OCI-LY7 (cell line): Measurements from ENCODE around the gene MDFIC. TPM values are rescaled to one million over a fixed set of nuclear protein-coding genes. Genes with fewer than 3 reads are reported as not detected.

Experiments used
- BruUV-seq: library from RNA; stranded (reverse); fragments of 400-500 nt; replicated peaks from 2 replicates; lab custom pipeline; 2021; lab: Mats Ljungman, UMichigan
- CTCF ChIA-PET: fragments of 300-600 bp; sonication (Branson Sonifier 250); formaldehyde crosslinking; loops from one replicate; lab custom pipeline; 2022; ENCODE audit warnings: antibody characterized with exemption; ENCODE audit not compliant: unreplicated experiment; lab: Charles Lee
- POLR2A ChIA-PET: fragments of 300-600 bp; sonication (Branson Sonifier 250); formaldehyde crosslinking; loops from one replicate; lab custom pipeline; 2022; ENCODE audit warnings: antibody characterized with exemption; lab: Charles Lee
- DNase-seq: peaks from one replicate; pipeline ENCODE4 v3.0.0-alpha.2; 2015; ENCODE audit warnings: low spot score
- H2AFZ ChIP-seq: fragments of 200-600 bp; sonication (generic), shearing (Covaris generic); 2 replicates; pipeline ENCODE4 v1.6.1; 2014; ENCODE audit warnings: mild to moderate bottlenecking, antibody characterized with exemption, low read length, moderate library complexity
- H3K27ac ChIP-seq: fragments of 200-600 bp; sonication (generic); 2 replicates; pipeline ENCODE4 v1.5.1; 2014; ENCODE audit warnings: mixed run types, low read depth, mild to moderate bottlenecking, moderate library complexity, low read length, inconsistent platforms; ENCODE audit not compliant: poor library complexity, severe bottlenecking
- H3K36me3 ChIP-seq: fragments of 200-600 bp; sonication (generic); 2 replicates; pipeline ENCODE4 v1.6.1; 2014; ENCODE audit warnings: mild to moderate bottlenecking, antibody characterized with exemption, low read length, moderate library complexity, mixed read lengths; ENCODE audit not compliant: insufficient read depth
- H3K4me1 ChIP-seq: fragments of 200-600 bp; sonication (generic); 2 replicates; pipeline ENCODE4 v1.5.1; 2014; ENCODE audit warnings: mild to moderate bottlenecking, low read length; ENCODE audit not compliant: insufficient read depth, poor library complexity, severe bottlenecking
- H3K4me2 ChIP-seq: fragments of 200-600 bp; sonication (generic); 2 replicates; pipeline ENCODE4 v1.6.1; 2014; ENCODE audit warnings: mild to moderate bottlenecking, low read length
- H3K4me3 ChIP-seq: fragments of 200-600 bp; sonication (generic); 2 replicates; pipeline ENCODE4 v1.5.1; 2014; ENCODE audit warnings: mild to moderate bottlenecking, low read depth, low read length; ENCODE audit not compliant: poor library complexity, severe bottlenecking
- H3K79me2 ChIP-seq: fragments of 200-600 bp; sonication (generic); 2 replicates; pipeline ENCODE4 v1.6.1; 2016; ENCODE audit warnings: low read depth, mild to moderate bottlenecking, low read length, moderate library complexity, mixed read lengths; ENCODE audit not compliant: insufficient read depth
- H3K9me2 ChIP-seq: fragments of 200-600 bp; sonication (generic); 2 replicates; pipeline ENCODE4 v1.6.1; 2016; ENCODE audit warnings: mild to moderate bottlenecking, low read length, mixed read lengths; ENCODE audit not compliant: insufficient read depth
- H3K9me3 ChIP-seq: fragments of 200-600 bp; sonication (generic); 2 replicates; pipeline ENCODE4 v1.6.1; 2014; ENCODE audit warnings: mild to moderate bottlenecking, mixed run types, low read length, mixed read lengths
- H4K20me1 ChIP-seq: fragments of 200-600 bp; sonication (generic); 2 replicates; pipeline ENCODE4 v1.6.1; 2014; ENCODE audit warnings: mild to moderate bottlenecking, antibody characterized with exemption, low read length, moderate library complexity, mixed read lengths; ENCODE audit not compliant: insufficient read depth
- EZH2phosphoT487 ChIP-seq: fragments of 200-600 bp; sonication (generic); IDR thresholded peaks from 2 replicates; pipeline ENCODE4 v1.6.1; 2018; ENCODE audit warnings: low read depth, borderline replicate concordance, mild to moderate bottlenecking, mixed run types, antibody characterized with exemption, low read length, moderate library complexity, mixed read lengths
- intact Hi-C: fragments of 100-400 bp; cut with micrococcal nuclease; formaldehyde crosslinking; loops from one replicate; pipeline ENCODE4 v1.10.0; 2022; ENCODE audit not compliant: unreplicated experiment
- total RNA-seq, 2 experiments: library from RNA; depleted of rRNA in 1 of 2; stranded (reverse); fragments of >200 nt in 1 of 2; shearing (Covaris generic) in 1 of 2; gene quantifications; 2 replicates each; pipeline ENCODE4 v1.2.3, GENCODE V29; 2014 to 2022
- TF ChIP-seq, protein P1 (sequence below): fragments of 200-600 bp; sonication (generic); conservative IDR thresholded peaks from 2 replicates; pipeline ENCODE4 v1.5.1; 2014; ENCODE audit warnings: mild to moderate bottlenecking, antibody characterized with exemption, low read length, moderate library complexity, mixed read lengths

MDFIC gene
- total RNA-seq, 2 experiments from 2014 or later, result not detected

DNA sequence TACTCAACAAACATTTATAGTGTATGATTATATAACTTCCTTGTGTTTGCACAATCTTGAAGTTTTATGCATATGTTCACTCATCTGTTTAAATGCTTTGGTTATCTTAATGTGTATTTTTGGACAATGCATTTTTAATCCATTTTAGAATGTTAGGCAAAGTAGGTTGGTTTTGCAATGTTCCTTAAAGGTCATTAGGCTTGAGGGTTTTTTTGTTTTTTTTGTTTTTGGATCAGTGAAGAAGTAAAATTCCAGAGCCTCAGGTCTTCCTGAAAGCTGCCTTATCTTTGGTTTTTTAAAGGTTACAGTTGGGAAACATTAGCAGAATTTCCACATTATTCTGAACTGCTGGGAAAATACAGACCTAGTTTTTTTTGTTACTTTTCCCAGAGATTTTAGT is 12.8 kb downstream of the MDFIC start:
- ChIA-PET POLR2A (no interaction called here), CTCF (no interaction called here)
- intact Hi-C loops, result no loop called here
- Histone ChIP-seq H3K9me2 (no peaks in the 10 kb centered on the region), H3K4me3 (no peak overlapping the region), H3K27ac (no peak overlapping the region), H3K4me1 (no peaks in the 10 kb centered on the region), H3K9me3 (no peaks in the 10 kb centered on the region), H3K36me3 (no peaks in the 10 kb centered on the region), H2AFZ (no peak overlapping the region), H3K4me2 (no peak overlapping the region), H3K79me2 (no peaks in the 10 kb centered on the region), H4K20me1 (0 out of 2 replicates have a peak, but pooled peaks cover 3% of the 10 kb centered on the region)
- BruUV-seq, result no TSS peak
- no peak for DNase-seq
- TF ChIP-seq EZH2phosphoT487, result no peak
- TF ChIP-seq, protein P1, sequence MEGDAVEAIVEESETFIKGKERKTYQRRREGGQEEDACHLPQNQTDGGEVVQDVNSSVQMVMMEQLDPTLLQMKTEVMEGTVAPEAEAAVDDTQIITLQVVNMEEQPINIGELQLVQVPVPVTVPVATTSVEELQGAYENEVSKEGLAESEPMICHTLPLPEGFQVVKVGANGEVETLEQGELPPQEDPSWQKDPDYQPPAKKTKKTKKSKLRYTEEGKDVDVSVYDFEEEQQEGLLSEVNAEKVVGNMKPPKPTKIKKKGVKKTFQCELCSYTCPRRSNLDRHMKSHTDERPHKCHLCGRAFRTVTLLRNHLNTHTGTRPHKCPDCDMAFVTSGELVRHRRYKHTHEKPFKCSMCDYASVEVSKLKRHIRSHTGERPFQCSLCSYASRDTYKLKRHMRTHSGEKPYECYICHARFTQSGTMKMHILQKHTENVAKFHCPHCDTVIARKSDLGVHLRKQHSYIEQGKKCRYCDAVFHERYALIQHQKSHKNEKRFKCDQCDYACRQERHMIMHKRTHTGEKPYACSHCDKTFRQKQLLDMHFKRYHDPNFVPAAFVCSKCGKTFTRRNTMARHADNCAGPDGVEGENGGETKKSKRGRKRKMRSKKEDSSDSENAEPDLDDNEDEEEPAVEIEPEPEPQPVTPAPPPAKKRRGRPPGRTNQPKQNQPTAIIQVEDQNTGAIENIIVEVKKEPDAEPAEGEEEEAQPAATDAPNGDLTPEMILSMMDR, result no peak

DNA sequence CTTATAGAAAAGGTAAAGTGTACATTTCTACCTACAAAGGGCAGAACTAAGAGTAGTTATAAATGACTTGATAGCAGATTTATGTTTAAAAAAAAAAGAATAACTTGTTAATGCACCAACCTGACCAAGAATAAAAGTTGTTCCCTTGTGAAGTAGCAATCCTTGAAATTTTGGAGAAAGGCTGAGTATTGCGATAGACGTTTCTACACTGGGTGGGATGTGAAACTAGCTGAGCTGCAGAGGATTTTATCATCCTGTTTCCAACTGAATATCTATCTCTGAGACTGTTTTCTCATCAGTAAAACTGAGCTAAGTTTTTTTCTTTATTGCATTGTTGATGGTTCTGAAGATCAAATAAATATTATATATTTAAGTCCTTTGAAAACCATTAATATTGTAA is 14.6 kb downstream of the MDFIC start:
- no peak overlapping the region for H3K4me2 ChIP-seq
- H3K9me3 ChIP-seq, result no peaks in the 10 kb centered on the region
- no peaks in the 10 kb centered on the region for H3K36me3 ChIP-seq
- DNase-seq, result no peak
- ChIA-PET CTCF (no interaction called here), POLR2A (no interaction called here)
- no TSS peak for BruUV-seq
- 0 out of 2 replicates have a peak, but pooled peaks cover 3% of the 10 kb centered on the region for H4K20me1 ChIP-seq
- H2AFZ ChIP-seq, result no peak overlapping the region
- H3K79me2 ChIP-seq, result no peaks in the 10 kb centered on the region
- H3K9me2 ChIP-seq, result no peaks in the 10 kb centered on the region
- no peak overlapping the region for H3K27ac ChIP-seq
- TF ChIP-seq, protein P1, result no peak
- no peak for TF ChIP-seq EZH2phosphoT487
- intact Hi-C loops, result no loop called here
- H3K4me3 ChIP-seq, result no peak overlapping the region
- H3K4me1 ChIP-seq, result no peaks in the 10 kb centered on the region

DNA sequence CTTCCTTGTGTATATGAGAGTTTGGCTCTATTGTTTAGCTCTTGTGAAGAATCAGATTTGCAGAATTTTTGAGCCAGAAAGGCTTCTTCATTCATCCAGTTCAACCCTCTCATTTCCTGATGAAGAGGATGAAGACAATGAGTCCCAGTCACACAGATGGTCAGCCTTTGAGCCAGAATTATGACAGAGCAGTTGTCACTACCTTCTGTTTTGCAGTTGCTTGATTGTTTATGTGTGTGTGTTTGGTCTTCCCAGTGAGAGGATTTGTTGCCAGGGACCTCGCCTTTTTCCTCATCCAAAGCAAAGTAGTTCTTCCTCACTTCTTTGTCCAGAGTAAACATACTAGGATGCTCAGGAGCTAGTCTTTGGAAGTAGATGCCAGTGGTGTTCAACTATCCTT is 15.6 kb downstream of the MDFIC start:
- Histone ChIP-seq H3K9me2 (no peaks in the 10 kb centered on the region), H3K79me2 (no peaks in the 10 kb centered on the region), H3K4me1 (no peaks in the 10 kb centered on the region), H4K20me1 (no peaks in the 10 kb centered on the region), H3K27ac (no peak overlapping the region), H3K36me3 (no peaks in the 10 kb centered on the region), H3K9me3 (no peaks in the 10 kb centered on the region), H3K4me2 (no peak overlapping the region), H3K4me3 (no peak overlapping the region), H2AFZ (no peak overlapping the region)
- ChIA-PET POLR2A (no interaction called here), CTCF (no interaction called here)
- no peak for DNase-seq
- intact Hi-C loops, result no loop called here
- BruUV-seq, result no TSS peak
- no peak for TF ChIP-seq EZH2phosphoT487
- TF ChIP-seq, protein P1, result no peak
